Measurements from ENCODE around the gene DIAPH1.

Gene DIAPH1

DNA sequence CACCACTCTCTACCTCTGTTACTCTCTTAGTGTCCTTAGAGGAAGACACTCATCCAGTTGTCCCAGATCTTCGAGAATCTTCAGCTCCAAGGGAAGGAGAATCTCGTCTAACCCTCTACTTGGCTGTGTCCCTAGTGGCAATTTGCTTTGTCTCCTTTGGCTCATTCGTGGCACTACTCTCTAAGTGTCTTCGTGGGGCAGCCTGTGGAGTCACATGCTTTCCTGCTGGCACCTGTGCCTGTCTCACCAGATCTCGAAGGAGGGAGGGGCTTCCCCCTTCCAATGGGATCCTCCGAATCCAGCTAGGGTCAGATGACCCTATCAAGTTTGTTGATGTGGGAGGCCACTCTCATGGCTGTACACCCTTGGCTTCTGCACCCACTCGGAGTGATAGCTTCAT, 131.7 kb downstream of the DIAPH1 start:
- no peak overlapping the region for H3K27ac ChIP-seq (ENCODE audit: low read depth, low read length)
- no peak overlapping the region for H3K9ac ChIP-seq (ENCODE audit: low read depth in 1 of 2, low read length in 2 of 2)
- H3K36me3 ChIP-seq (ENCODE audit: control insufficient read depth in 1 of 2, insufficient read depth in 2 of 2, low read length in 2 of 2), result no peaks in the 10 kb centered on the region
- H3K4me3 ChIP-seq (ENCODE audit: low read depth in 1 of 2, low read length in 2 of 2), result no peak overlapping the region
- H3K9me3 ChIP-seq (ENCODE audit: control insufficient read depth in 1 of 2, low read length in 2 of 2), result no peaks in the 10 kb centered on the region
- H3K27me3 ChIP-seq (ENCODE audit: control insufficient read depth in 1 of 2, insufficient read depth in 2 of 2, low read length in 2 of 2), result peaks cover 30 to 32% of the 10 kb centered on the region in 2 donors
- H3K4me1 ChIP-seq (ENCODE audit: control insufficient read depth in 1 of 2, insufficient read depth in 2 of 2, low read length in 2 of 2), result peaks cover 0 to 13% of the 10 kb centered on the region in 2 donors

DNA sequence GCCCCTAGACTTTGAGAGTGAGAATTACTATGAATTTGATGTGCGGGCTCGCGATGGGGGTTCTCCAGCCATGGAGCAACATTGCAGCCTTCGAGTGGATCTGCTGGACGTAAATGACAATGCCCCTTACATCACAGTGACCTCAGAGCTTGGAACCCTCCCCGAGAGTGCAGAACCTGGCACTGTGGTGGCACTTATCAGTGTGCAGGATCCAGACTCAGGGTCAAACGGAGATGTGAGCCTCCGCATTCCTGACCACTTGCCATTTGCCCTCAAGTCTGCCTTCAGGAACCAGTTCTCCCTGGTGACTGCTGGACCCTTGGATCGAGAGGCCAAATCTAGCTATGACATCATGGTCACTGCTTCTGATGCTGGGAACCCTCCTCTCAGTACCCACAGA, 132.7 kb downstream of the DIAPH1 start:
- Histone ChIP-seq H3K4me3 (ENCODE audit: low read depth in 1 of 2, low read length in 2 of 2) (no peak overlapping the region), H3K27ac (ENCODE audit: low read depth, low read length) (no peak overlapping the region), H3K36me3 (ENCODE audit: control insufficient read depth in 1 of 2, insufficient read depth in 2 of 2, low read length in 2 of 2) (no peaks in the 10 kb centered on the region), H3K4me1 (ENCODE audit: control insufficient read depth in 1 of 2, insufficient read depth in 2 of 2, low read length in 2 of 2) (peaks cover 0 to 13% of the 10 kb centered on the region in 2 donors), H3K9me3 (ENCODE audit: control insufficient read depth in 1 of 2, low read length in 2 of 2) (no peaks in the 10 kb centered on the region), H3K27me3 (ENCODE audit: control insufficient read depth in 1 of 2, insufficient read depth in 2 of 2, low read length in 2 of 2) (peaks cover 20 to 28% of the 10 kb centered on the region in 2 donors), H3K9ac (ENCODE audit: low read depth in 1 of 2, low read length in 2 of 2) (no peak overlapping the region)

DNA sequence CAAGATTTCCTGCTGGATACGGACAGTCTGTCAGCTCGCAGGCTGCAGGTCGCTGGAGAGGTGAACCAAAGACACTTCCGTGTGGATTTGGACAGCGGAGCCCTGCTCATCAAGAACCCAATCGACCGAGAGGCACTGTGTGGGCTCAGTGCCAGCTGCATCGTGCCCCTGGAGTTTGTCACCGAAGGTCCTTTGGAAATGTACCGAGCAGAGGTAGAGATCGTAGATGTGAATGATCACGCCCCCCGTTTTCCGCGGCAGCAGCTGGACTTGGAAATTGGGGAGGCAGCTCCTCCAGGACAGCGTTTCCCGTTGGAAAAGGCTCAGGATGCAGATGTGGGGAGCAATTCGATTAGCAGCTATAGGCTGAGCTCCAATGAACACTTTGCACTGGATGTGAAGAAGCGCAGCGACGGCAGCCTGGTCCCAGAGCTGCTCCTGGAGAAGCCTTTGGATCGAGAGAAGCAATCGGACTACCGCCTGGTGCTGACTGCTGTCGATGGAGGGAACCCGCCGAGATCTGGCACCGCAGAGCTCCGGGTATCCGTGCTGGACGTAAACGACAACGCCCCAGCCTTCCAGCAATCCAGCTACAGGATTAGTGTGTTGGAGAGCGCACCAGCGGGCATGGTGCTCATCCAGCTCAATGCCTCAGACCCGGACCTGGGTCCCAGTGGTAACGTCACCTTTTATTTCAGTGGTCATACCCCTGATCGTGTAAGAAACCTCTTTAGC, 133.3 kb downstream of the DIAPH1 start:
- Histone ChIP-seq H3K4me1 (ENCODE audit: control insufficient read depth in 1 of 2, insufficient read depth in 2 of 2, low read length in 2 of 2) (peaks cover 0 to 13% of the 10 kb centered on the region in 2 donors), H3K27me3 (ENCODE audit: control insufficient read depth in 1 of 2, insufficient read depth in 2 of 2, low read length in 2 of 2) (peaks cover 15 to 23% of the 10 kb centered on the region in 2 donors), H3K9ac (ENCODE audit: low read depth in 1 of 2, low read length in 2 of 2) (no peak overlapping the region), H3K4me3 (ENCODE audit: low read depth in 1 of 2, low read length in 2 of 2) (peak overlapping the region; percentile 57 to 60), H3K36me3 (ENCODE audit: control insufficient read depth in 1 of 2, insufficient read depth in 2 of 2, low read length in 2 of 2) (no peaks in the 10 kb centered on the region), H3K9me3 (ENCODE audit: control insufficient read depth in 1 of 2, low read length in 2 of 2) (no peaks in the 10 kb centered on the region), H3K27ac (ENCODE audit: low read depth, low read length) (no peak overlapping the region)

DNA sequence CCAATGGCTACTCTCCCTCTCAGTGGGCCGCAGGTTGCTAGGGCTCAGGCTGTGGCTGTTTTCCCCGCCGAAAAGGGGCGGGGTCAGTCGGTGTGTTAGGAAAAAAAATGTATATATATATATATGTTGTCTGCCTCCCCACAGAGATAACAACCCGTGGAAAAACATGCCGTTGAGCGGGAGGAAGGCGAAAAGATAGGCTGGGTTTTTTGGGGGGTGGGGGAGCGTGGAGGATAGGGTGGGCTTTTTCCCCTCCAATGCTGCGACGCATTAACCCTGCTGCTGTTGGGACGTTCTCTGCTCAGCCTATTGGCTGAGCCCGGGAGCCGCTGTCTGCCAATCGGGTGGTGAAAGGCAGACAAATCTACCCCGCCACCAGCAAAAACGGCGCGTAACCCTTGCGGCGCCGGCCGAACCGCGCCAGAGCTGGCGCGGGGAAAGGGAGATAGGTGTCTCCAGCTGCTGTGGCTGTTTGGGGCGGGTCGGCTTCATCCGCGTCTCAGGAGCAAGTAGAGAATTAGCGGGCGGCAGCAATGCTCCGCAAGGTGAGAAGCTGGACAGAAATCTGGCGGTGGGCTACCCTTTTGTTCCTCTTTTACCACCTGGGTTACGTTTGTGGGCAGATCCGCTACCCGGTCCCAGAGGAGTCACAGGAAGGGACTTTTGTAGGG, 134.0 kb downstream of the DIAPH1 start, which contains the start of gene PCDHGC4:
TSS of gene PCDHGC4 (plus strand) at position 390 of the 671 bp plus-strand sequence. CDS start at position 534, 144 bp downstream.
- Histone ChIP-seq H3K9ac (ENCODE audit: low read depth in 1 of 2, low read length in 2 of 2) (no peak within 1 kb of the TSS), H3K9me3 (ENCODE audit: control insufficient read depth in 1 of 2, low read length in 2 of 2) (no peaks in the 10 kb centered on the region), H3K4me1 (ENCODE audit: control insufficient read depth in 1 of 2, insufficient read depth in 2 of 2, low read length in 2 of 2) (peaks cover 0 to 13% of the 10 kb centered on the region in 2 donors), H3K36me3 (ENCODE audit: control insufficient read depth in 1 of 2, insufficient read depth in 2 of 2, low read length in 2 of 2) (no peaks in the 10 kb centered on the region), H3K27me3 (ENCODE audit: control insufficient read depth in 1 of 2, insufficient read depth in 2 of 2, low read length in 2 of 2) (peaks cover 13 to 24% of the 10 kb centered on the region in 2 donors), H3K4me3 (ENCODE audit: low read depth in 1 of 2, low read length in 2 of 2) (peak within 1 kb of the TSS; percentile 57 to 60), H3K27ac (ENCODE audit: low read depth, low read length) (no peak within 1 kb of the TSS)

DNA sequence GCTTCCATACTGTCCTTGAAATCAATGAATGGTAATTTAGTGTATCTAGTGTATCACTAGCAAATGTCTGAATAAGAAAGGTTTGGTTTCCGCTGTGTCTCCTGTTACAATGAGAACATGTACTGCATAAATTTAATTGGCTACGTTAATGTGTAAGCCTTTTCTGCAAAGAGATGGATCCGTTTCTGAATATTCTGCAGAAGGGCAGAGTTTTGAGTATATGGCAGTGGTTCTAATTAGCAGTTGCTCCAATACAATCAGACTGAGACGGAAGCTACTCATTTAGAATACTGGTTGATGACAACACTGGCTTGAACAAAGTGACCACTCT, 134.5 kb downstream of the DIAPH1 start:
- peaks cover 0 to 13% of the 10 kb centered on the region in 2 donors for H3K4me1 ChIP-seq (ENCODE audit: control insufficient read depth in 1 of 2, insufficient read depth in 2 of 2, low read length in 2 of 2)
- H3K9ac ChIP-seq (ENCODE audit: low read depth in 1 of 2, low read length in 2 of 2), result no peak overlapping the region
- H3K36me3 ChIP-seq (ENCODE audit: control insufficient read depth in 1 of 2, insufficient read depth in 2 of 2, low read length in 2 of 2), result no peaks in the 10 kb centered on the region
- peaks cover 13 to 26% of the 10 kb centered on the region in 2 donors for H3K27me3 ChIP-seq (ENCODE audit: control insufficient read depth in 1 of 2, insufficient read depth in 2 of 2, low read length in 2 of 2)
- no peak overlapping the region for H3K27ac ChIP-seq (ENCODE audit: low read depth, low read length)
- no peaks in the 10 kb centered on the region for H3K9me3 ChIP-seq (ENCODE audit: control insufficient read depth in 1 of 2, low read length in 2 of 2)
- H3K4me3 ChIP-seq (ENCODE audit: low read depth in 1 of 2, low read length in 2 of 2), result peak overlapping the region in 1 of 2 donors; percentile 57

DNA sequence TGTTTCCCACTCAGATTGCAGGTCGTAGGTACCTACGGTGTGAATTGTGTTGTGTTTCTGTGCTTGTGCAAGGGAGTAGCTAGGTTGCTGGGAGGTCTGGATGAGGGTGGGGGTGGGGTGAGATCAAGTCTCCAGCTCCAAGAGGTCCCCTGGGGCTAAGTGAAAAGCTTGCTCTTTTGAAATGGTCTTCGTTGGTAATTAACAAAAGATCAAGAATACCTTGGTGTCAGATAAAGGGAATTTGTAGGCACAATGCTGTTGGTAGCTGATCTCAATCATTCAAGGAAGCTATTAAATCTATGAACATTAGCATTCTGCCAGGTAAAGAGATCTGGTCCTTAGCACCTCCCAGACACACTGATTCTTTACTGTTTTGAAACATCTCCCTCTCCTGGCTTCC, 134.9 kb downstream of the DIAPH1 start:
- H3K27ac ChIP-seq (ENCODE audit: low read depth, low read length), result no peak overlapping the region
- no peaks in the 10 kb centered on the region for H3K36me3 ChIP-seq (ENCODE audit: control insufficient read depth in 1 of 2, insufficient read depth in 2 of 2, low read length in 2 of 2)
- no peak overlapping the region for H3K9ac ChIP-seq (ENCODE audit: low read depth in 1 of 2, low read length in 2 of 2)
- H3K4me3 ChIP-seq (ENCODE audit: low read depth in 1 of 2, low read length in 2 of 2), result no peak overlapping the region
- peaks cover 0 to 13% of the 10 kb centered on the region in 2 donors for H3K4me1 ChIP-seq (ENCODE audit: control insufficient read depth in 1 of 2, insufficient read depth in 2 of 2, low read length in 2 of 2)
- H3K27me3 ChIP-seq (ENCODE audit: control insufficient read depth in 1 of 2, insufficient read depth in 2 of 2, low read length in 2 of 2), result peaks cover 13 to 26% of the 10 kb centered on the region in 2 donors
- H3K9me3 ChIP-seq (ENCODE audit: control insufficient read depth in 1 of 2, low read length in 2 of 2), result no peaks in the 10 kb centered on the region

DNA sequence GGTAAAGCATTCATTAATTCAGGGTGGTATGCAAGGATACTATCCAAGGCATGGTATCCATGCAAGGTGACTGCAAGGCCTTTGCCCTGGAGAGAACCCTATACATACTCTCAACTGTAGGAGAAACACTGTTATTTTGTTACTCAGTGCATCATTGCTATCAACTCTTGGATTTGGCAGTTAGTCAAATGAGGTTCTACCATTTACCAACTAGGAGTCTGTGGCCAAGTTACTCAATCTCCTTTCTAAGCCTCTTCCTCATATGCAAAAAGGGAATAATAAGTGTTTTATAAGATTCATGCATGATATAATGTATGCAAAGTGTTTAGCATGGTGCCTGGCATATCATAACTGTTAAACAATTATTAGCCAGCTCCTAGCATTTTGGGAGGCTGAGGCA, 139.0 kb downstream of the DIAPH1 start:
- Histone ChIP-seq H3K36me3 (ENCODE audit: control insufficient read depth in 1 of 2, insufficient read depth in 2 of 2, low read length in 2 of 2) (no peaks in the 10 kb centered on the region), H3K4me1 (ENCODE audit: control insufficient read depth in 1 of 2, insufficient read depth in 2 of 2, low read length in 2 of 2) (peaks cover 29 to 31% of the 10 kb centered on the region in 2 donors), H3K9me3 (ENCODE audit: control insufficient read depth in 1 of 2, low read length in 2 of 2) (no peaks in the 10 kb centered on the region), H3K4me3 (ENCODE audit: low read depth in 1 of 2, low read length in 2 of 2) (no peak overlapping the region), H3K27ac (ENCODE audit: low read depth, low read length) (no peak overlapping the region), H3K9ac (ENCODE audit: low read depth in 1 of 2, low read length in 2 of 2) (no peak overlapping the region), H3K27me3 (ENCODE audit: control insufficient read depth in 1 of 2, insufficient read depth in 2 of 2, low read length in 2 of 2) (peaks cover 18 to 33% of the 10 kb centered on the region in 2 donors)

DNA sequence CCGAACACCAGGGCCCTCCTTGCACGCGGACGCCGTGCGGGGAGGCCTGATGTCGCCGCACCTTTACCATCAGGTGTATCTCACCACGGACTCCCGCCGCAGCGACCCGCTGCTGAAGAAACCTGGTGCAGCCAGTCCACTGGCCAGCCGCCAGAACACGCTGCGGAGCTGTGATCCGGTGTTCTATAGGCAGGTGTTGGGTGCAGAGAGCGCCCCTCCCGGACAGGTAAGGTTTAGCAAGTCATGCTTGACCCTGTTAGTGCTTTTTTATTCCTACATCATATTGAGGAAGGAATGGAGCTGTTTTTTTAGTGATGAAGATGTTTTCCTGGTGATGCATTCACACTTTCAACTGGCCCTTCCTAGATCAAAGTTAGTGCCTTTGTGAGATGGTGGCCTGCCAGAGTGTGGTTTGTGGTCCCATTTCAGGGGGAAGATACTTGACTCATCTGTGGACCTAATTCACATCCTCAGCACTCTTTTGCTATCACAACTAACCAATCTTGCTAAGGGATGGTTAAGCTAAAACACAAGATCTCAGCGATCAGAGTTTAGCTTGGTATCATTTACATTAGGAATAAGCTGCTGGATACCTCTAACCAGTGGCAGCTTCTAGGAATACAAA, 140.4 kb downstream of the DIAPH1 start:
- Histone ChIP-seq H3K9me3 (ENCODE audit: control insufficient read depth in 1 of 2, low read length in 2 of 2) (no peaks in the 10 kb centered on the region), H3K27ac (ENCODE audit: low read depth, low read length) (no peak overlapping the region), H3K27me3 (ENCODE audit: control insufficient read depth in 1 of 2, insufficient read depth in 2 of 2, low read length in 2 of 2) (peaks cover 18 to 24% of the 10 kb centered on the region in 2 donors), H3K9ac (ENCODE audit: low read depth in 1 of 2, low read length in 2 of 2) (no peak overlapping the region), H3K4me3 (ENCODE audit: low read depth in 1 of 2, low read length in 2 of 2) (peak overlapping the region; percentile 38 to 87), H3K36me3 (ENCODE audit: control insufficient read depth in 1 of 2, insufficient read depth in 2 of 2, low read length in 2 of 2) (no peaks in the 10 kb centered on the region), H3K4me1 (ENCODE audit: control insufficient read depth in 1 of 2, insufficient read depth in 2 of 2, low read length in 2 of 2) (peaks cover 29% of the 10 kb centered on the region in 2 donors)

DNA sequence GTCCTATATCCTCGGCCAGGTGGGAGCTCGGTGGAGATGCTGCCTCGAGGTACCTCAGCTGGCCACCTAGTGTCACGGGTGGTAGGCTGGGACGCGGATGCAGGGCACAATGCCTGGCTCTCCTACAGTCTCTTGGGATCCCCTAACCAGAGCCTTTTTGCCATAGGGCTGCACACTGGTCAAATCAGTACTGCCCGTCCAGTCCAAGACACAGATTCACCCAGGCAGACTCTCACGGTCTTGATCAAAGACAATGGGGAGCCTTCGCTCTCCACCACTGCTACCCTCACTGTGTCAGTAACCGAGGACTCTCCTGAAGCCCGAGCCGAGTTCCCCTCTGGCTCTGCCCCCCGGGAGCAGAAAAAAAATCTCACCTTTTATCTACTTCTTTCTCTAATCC, 141.0 kb downstream of the DIAPH1 start:
- Histone ChIP-seq H3K36me3 (ENCODE audit: control insufficient read depth in 1 of 2, insufficient read depth in 2 of 2, low read length in 2 of 2) (no peaks in the 10 kb centered on the region), H3K4me3 (ENCODE audit: low read depth in 1 of 2, low read length in 2 of 2) (peak overlapping the region; percentile 38 to 87), H3K27ac (ENCODE audit: low read depth, low read length) (no peak overlapping the region), H3K9me3 (ENCODE audit: control insufficient read depth in 1 of 2, low read length in 2 of 2) (no peaks in the 10 kb centered on the region), H3K4me1 (ENCODE audit: control insufficient read depth in 1 of 2, insufficient read depth in 2 of 2, low read length in 2 of 2) (peaks cover 29% of the 10 kb centered on the region in 2 donors), H3K27me3 (ENCODE audit: control insufficient read depth in 1 of 2, insufficient read depth in 2 of 2, low read length in 2 of 2) (peaks cover 16 to 24% of the 10 kb centered on the region in 2 donors), H3K9ac (ENCODE audit: low read depth in 1 of 2, low read length in 2 of 2) (no peak overlapping the region)

DNA sequence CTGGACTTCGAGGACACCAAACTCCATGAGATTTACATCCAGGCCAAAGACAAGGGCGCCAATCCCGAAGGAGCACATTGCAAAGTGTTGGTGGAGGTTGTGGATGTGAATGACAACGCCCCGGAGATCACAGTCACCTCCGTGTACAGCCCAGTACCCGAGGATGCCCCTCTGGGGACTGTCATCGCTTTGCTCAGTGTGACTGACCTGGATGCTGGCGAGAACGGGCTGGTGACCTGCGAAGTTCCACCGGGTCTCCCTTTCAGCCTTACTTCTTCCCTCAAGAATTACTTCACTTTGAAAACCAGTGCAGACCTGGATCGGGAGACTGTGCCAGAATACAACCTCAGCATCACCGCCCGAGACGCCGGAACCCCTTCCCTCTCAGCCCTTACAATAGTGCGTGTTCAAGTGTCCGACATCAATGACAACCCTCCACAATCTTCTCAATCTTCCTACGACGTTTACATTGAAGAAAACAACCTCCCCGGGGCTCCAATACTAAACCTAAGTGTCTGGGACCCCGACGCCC, 141.7 kb downstream of the DIAPH1 start:
- Histone ChIP-seq H3K4me3 (ENCODE audit: low read depth in 1 of 2, low read length in 2 of 2) (peak overlapping the region; percentile 87), H3K36me3 (ENCODE audit: control insufficient read depth in 1 of 2, insufficient read depth in 2 of 2, low read length in 2 of 2) (no peaks in the 10 kb centered on the region), H3K9me3 (ENCODE audit: control insufficient read depth in 1 of 2, low read length in 2 of 2) (no peaks in the 10 kb centered on the region), H3K27ac (ENCODE audit: low read depth, low read length) (no peak overlapping the region), H3K4me1 (ENCODE audit: control insufficient read depth in 1 of 2, insufficient read depth in 2 of 2, low read length in 2 of 2) (peaks cover 29% of the 10 kb centered on the region in 2 donors), H3K9ac (ENCODE audit: low read depth in 1 of 2, low read length in 2 of 2) (peak overlapping the region; percentile 58 to 79), H3K27me3 (ENCODE audit: control insufficient read depth in 1 of 2, insufficient read depth in 2 of 2, low read length in 2 of 2) (peaks cover 16 to 24% of the 10 kb centered on the region in 2 donors)

Data from duodenal mucosa (tissue), 2 donors.